Gastrocnemius medialis (tissue), 4 donors: ENCODE results near the gene SLC25A25. TPM values are rescaled to one million over a fixed set of nuclear protein-coding genes. Genes with fewer than 3 reads are reported as not detected.

ENCODE experiments used
- ATAC-seq, 2 donors: fragments of 150-250 bp; one replicate each; pipeline ENCODE4 v1.9.1; 2016
- DNase-seq, 2 donors: peaks; one replicate each; pipeline ENCODE4 v3.0.0-alpha.2; 2019
- H3K27ac ChIP-seq, 4 donors: fragments of 200-600 bp; sonication (generic); 1 replicate in 1 of 4; 2 replicates in 3 of 4; pipeline ENCODE4 v1.5.1; 2016 to 2018; ENCODE audit warnings: mild to moderate bottlenecking in 2 of 4, moderate library complexity in 1 of 4
- H3K27me3 ChIP-seq, 3 donors: fragments of 200-600 bp; sonication (generic) in 2 of 3; 1 replicate in 1 of 3; 2 replicates in 2 of 3; pipeline versions ENCODE4 v1.5.1 to v1.6.0; 2016 to 2019; ENCODE audit warnings: mild to moderate bottlenecking in 1 of 3, moderate library complexity in 1 of 3
- H3K36me3 ChIP-seq, 2 donors: fragments of 200-600 bp; sonication (generic) in 1 of 2; one replicate each; pipeline ENCODE4 v1.5.1; 2017 to 2018
- H3K4me1 ChIP-seq, 2 donors: fragments of 200-600 bp; sonication (generic) in 1 of 2; one replicate each; pipeline ENCODE4 v1.5.1; 2016 to 2017; ENCODE audit warnings: mild to moderate bottlenecking in 2 of 2
- H3K4me3 ChIP-seq, 4 donors: fragments of 200-600 bp; sonication (generic) in 3 of 4; 1 replicate in 1 of 4; 2 replicates in 3 of 4; pipeline ENCODE4 v1.5.1; 2016 to 2019; ENCODE audit warnings: mild to moderate bottlenecking in 2 of 4
- H3K9me3 ChIP-seq, 3 donors: fragments of 200-600 bp; sonication (generic) in 2 of 3; 1 replicate in 1 of 3; 2 replicates in 2 of 3; pipeline ENCODE4 v1.5.1; 2016 to 2019
- CTCF ChIP-seq, 5 experiments: fragments of 450-650 bp in 3 of 5; fragments of 200-600 bp in 2 of 5; sonication (generic) in 2 of 5; IDR thresholded peaks in 4 of 5; conservative IDR thresholded peaks in 1 of 5; 1 replicate in 4 of 5; 2 replicates in 1 of 5; pipeline ENCODE4 v1.5.1; 2016 to 2019; ENCODE audit warnings: antibody characterized with exemption in 5 of 5, mild to moderate bottlenecking in 3 of 5, moderate library complexity in 3 of 5
- POLR2A ChIP-seq, 2 donors: fragments of 450-650 bp; IDR thresholded peaks; one replicate each; pipeline ENCODE4 v1.6.1; 2017; ENCODE audit warnings: antibody characterized with exemption in 2 of 2, mild to moderate bottlenecking in 2 of 2, moderate library complexity in 2 of 2
- in situ Hi-C, 4 donors: fragments of 200-750 bp; cut with MboI; loops; one replicate each; pipeline versions ENCODE4 v1.15.0 to v1.8.0; 2017; ENCODE audit warnings: low sequenced_read_pairs in 4 of 4
- intact Hi-C: fragments of 100-400 bp; cut with DNase I; formaldehyde crosslinking; loops from one replicate; pipeline ENCODE4 v1.15.1; 2023; ENCODE audit warnings: low total_unique reads
- total RNA-seq, 4 donors: library from RNA; depleted of rRNA; stranded (reverse); fragments of >200 nt; gene quantifications; one replicate each; pipeline versions ENCODE4 v1.1.0 to v1.2.3, GENCODE V29; 2016

Gene SLC25A25
- total RNA-seq, 4 donors from 2014 or later, result 26.9 to 98.7 (median 46.0) TPM

GRCh38 chr9:128092199-128092977 is 24.4 kb downstream of the SLC25A25 start:
- no peak overlapping the region for H3K4me3 ChIP-seq

GRCh38 chr9:128093011-128093410 is 25.0 kb downstream of the SLC25A25 start:
- Histone ChIP-seq H3K36me3 (no peaks in the 10 kb centered on the region), H3K4me1 (peaks cover 56 to 58% of the 10 kb centered on the region in 2 donors), H3K4me3 (no peak overlapping the region), H3K27ac (peak overlapping the region; percentile 72 to 83 (median 81)), H3K27me3 (no peaks in the 10 kb centered on the region), H3K9me3 (no peaks in the 10 kb centered on the region)
- DNase-seq (no peak), ATAC-seq (no peak)
- TF ChIP-seq CTCF (IDR thresholded peaks at IDR 0.05 in 4 of 5, conservative IDR thresholded peaks at IDR 0.05 in 1 of 5) (no peak), POLR2A (IDR thresholded peaks at IDR 0.05) (no peak)
- intact Hi-C loops, result loop anchor here (10.0 kb wide), 1 partner anchor 288 kb away; the partner anchor contains the start of gene FPGS
- in situ Hi-C loops, result no loop called here

More at GRCh38 chr9:128092199-128092977, 24.4 kb downstream of the SLC25A25 start:
- intact Hi-C loops, result loop anchor here (10.0 kb wide), 1 partner anchor 288 kb away; the partner anchor contains the start of gene FPGS
- Histone ChIP-seq H3K27ac (peak overlapping the region in 2 of 4 donors; percentile 80 to 82), H3K9me3 (no peaks in the 10 kb centered on the region), H3K4me1 (peaks cover 49 to 52% of the 10 kb centered on the region in 2 donors), H3K36me3 (no peaks in the 10 kb centered on the region), H3K27me3 (no peaks in the 10 kb centered on the region)
- TF ChIP-seq POLR2A (IDR thresholded peaks at IDR 0.05) (no peak), CTCF (IDR thresholded peaks at IDR 0.05 in 4 of 5, conservative IDR thresholded peaks at IDR 0.05 in 1 of 5) (no peak)
- no peak for DNase-seq
- in situ Hi-C loops, result no loop called here
- no peak for ATAC-seq

GRCh38 chr9:128094166-128094949 is 26.3 kb downstream of the SLC25A25 start:
- intact Hi-C loops (loop anchor here (2.0 to 10.0 kb wide), 2 partner anchors 18 to 290 kb away; partner anchors contain the start of gene FPGS), in situ Hi-C loops (no loop called here)
- DNase-seq (peak; percentile 88 to 94), ATAC-seq (peak; percentile 70 to 76)
- no peaks in the 10 kb centered on the region for H3K27me3 ChIP-seq
- H3K9me3 ChIP-seq, result no peaks in the 10 kb centered on the region
- peak overlapping the region; percentile 72 to 83 (median 81) for H3K27ac ChIP-seq
- H3K4me1 ChIP-seq, result peaks cover 57 to 59% of the 10 kb centered on the region in 2 donors
- TF ChIP-seq POLR2A (IDR thresholded peaks at IDR 0.05) (peak in 1 of 2 donors; percentile 87), CTCF (IDR thresholded peaks at IDR 0.05 in 4 of 5, conservative IDR thresholded peaks at IDR 0.05 in 1 of 5) (no peak)
- peak overlapping the region; percentile 6 to 33 (median 27) for H3K4me3 ChIP-seq
- H3K36me3 ChIP-seq, result no peaks in the 10 kb centered on the region

- intact Hi-C loops (loop anchor here (2.0 to 10.0 kb wide), 4 partner anchors 18 to 290 kb away; partner anchors contain the start of genes EEIG1 and FPGS), in situ Hi-C loops (no loop called here)
- DNase-seq (no peak), ATAC-seq (no peak)
- Histone ChIP-seq H3K27ac (peak overlapping the region; percentile 72 to 83 (median 81)), H3K4me1 (peaks cover 60 to 64% of the 10 kb centered on the region in 2 donors), H3K27me3 (no peaks in the 10 kb centered on the region), H3K36me3 (no peaks in the 10 kb centered on the region), H3K9me3 (no peaks in the 10 kb centered on the region), H3K4me3 (no peak overlapping the region)
- TF ChIP-seq POLR2A (IDR thresholded peaks at IDR 0.05) (no peak), CTCF (IDR thresholded peaks at IDR 0.05 in 4 of 5, conservative IDR thresholded peaks at IDR 0.05 in 1 of 5) (no peak)
Measured at GRCh38 chr9:128094950-128095544, 27.0 kb downstream of the SLC25A25 start.
